K562 (cell line): ENCODE results near the gene CHL1. TPM values are rescaled to one million over a fixed set of nuclear protein-coding genes. Genes with fewer than 3 reads are reported as not detected.

Source experiments
- ATAC-seq: fragments of 200-7000 bp; cut with Tn5 transposase; 3 replicates; pipeline ENCODE4 v1.9.1; 2020; ENCODE audit warnings: moderate library complexity
- BruUV-seq: library from RNA; stranded (reverse); fragments of 400-500 nt; replicated peaks from 2 replicates; lab custom pipeline; 2021; lab: Mats Ljungman, UMichigan
- CTCF ChIA-PET: fragments of 300-600 bp; formaldehyde crosslinking; extraction: SDS; loops from one replicate; lab custom pipeline; 2021; ENCODE audit warnings: low intra/inter-chr PET ratio; lab: Yijun Ruan, JAX
- POLR2A ChIA-PET: fragments of 300-600, 350-650 bp; sonication (Branson Sonifier 250); formaldehyde crosslinking; extraction: SDS; loops from one replicate; lab custom pipeline; 2021; ENCODE audit warnings: antibody characterized with exemption, inconsistent platforms; lab: Yijun Ruan, JAX
- DNase-seq, 4 experiments: peaks; one replicate each; pipeline versions ENCODE4 v3.0.0 to v3.0.0-alpha.2; 2011 to 2018; ENCODE audit warnings: low spot score in 3 of 4, mixed read lengths in 3 of 4; ENCODE audit errors: extremely low read depth in 1 of 4
- FAIRE-seq: peaks from 2 replicates; lab custom pipeline; 2011; peaks lifted over from hg19 to GRCh38; lab: Jason Lieb, UNC
- H2AFZ ChIP-seq: 2 replicates; pipeline ENCODE4 v1.6.0; 2011; ENCODE audit warnings: low read depth, low read length, control low read depth, inconsistent platforms
- H3K27ac ChIP-seq: fragments of 200-600 bp; 3 replicates; pipeline ENCODE4 v1.8.0; 2011; ENCODE audit warnings: low read depth, mild to moderate bottlenecking, control low read depth, inconsistent platforms, low read length, moderate library complexity, mixed read lengths; ENCODE audit errors: extremely low read depth
- H3K27me3 ChIP-seq, 2 experiments: fragments of 300-600 bp in 1 of 2; 2 replicates in 1 of 2; 3 replicates in 1 of 2; pipeline versions ENCODE4 v1.6.0 to v1.8.0; 2011; ENCODE audit warnings: inconsistent platforms in 2 of 2, low read length in 2 of 2, mild to moderate bottlenecking in 1 of 2, mixed read lengths in 1 of 2, moderate library complexity in 1 of 2; ENCODE audit not compliant: control insufficient read depth in 2 of 2, insufficient read depth in 2 of 2
- H3K36me3 ChIP-seq: fragments of 300-600 bp; 3 replicates; pipeline ENCODE4 v1.8.0; 2011; ENCODE audit warnings: mild to moderate bottlenecking, low read length, inconsistent platforms; ENCODE audit not compliant: control insufficient read depth, insufficient read depth
- H3K4me1 ChIP-seq, 2 experiments: fragments of 200-600 bp in 1 of 2; replicated peaks in 1 of 2; 2 replicates in 1 of 2; 3 replicates in 1 of 2; pipeline versions ENCODE4 v1.5.1 to v1.8.0; 2011; ENCODE audit warnings: inconsistent platforms in 2 of 2, low read length in 2 of 2, mild to moderate bottlenecking in 1 of 2, mixed read lengths in 1 of 2, moderate library complexity in 1 of 2; ENCODE audit not compliant: control insufficient read depth in 2 of 2, insufficient read depth in 2 of 2
- H3K4me2 ChIP-seq: 2 replicates; pipeline ENCODE4 v1.6.1; 2011; ENCODE audit warnings: low read length, control low read depth, inconsistent platforms, mixed read lengths; ENCODE audit not compliant: insufficient read depth
- H3K4me3 ChIP-seq: fragments of 200-600 bp; sonication (generic), shearing (Covaris generic); 2 replicates; pipeline ENCODE4 v1.5.1; 2016; ENCODE audit warnings: control low read depth, inconsistent platforms
- H3K79me2 ChIP-seq: fragments of 200-600 bp; 3 replicates; pipeline ENCODE4 v1.8.0; 2011; ENCODE audit warnings: low read length, inconsistent platforms; ENCODE audit not compliant: control insufficient read depth, insufficient read depth
- H3K9ac ChIP-seq, 2 experiments: 2 replicates each; pipeline versions ENCODE4 v1.6.0 to v1.6.1; 2011; ENCODE audit warnings: low read depth in 2 of 2, low read length in 2 of 2, control low read depth in 1 of 2, inconsistent platforms in 1 of 2, mild to moderate bottlenecking in 1 of 2, mixed read lengths in 1 of 2; ENCODE audit not compliant: insufficient read depth in 1 of 2
- H3K9me1 ChIP-seq: one replicate; pipeline ENCODE4 v1.6.0; 2011; ENCODE audit warnings: inconsistent platforms, mild to moderate bottlenecking, low read length, moderate library complexity; ENCODE audit not compliant: control insufficient read depth, insufficient read depth
- H3K9me3 ChIP-seq: replicated peaks from 2 replicates; pipeline ENCODE4 v1.5.1; 2011; ENCODE audit warnings: low read depth, low read length, inconsistent platforms; ENCODE audit not compliant: control insufficient read depth, insufficient read depth
- H4K20me1 ChIP-seq: replicated peaks from 2 replicates; pipeline ENCODE4 v1.6.1; 2011; ENCODE audit warnings: low read length, inconsistent platforms, mixed read lengths; ENCODE audit not compliant: control insufficient read depth, insufficient read depth
- E2F1 ChIP-seq: sonication (generic); formaldehyde crosslinking; IDR thresholded peaks from 2 replicates; pipeline ENCODE4 v1.8.1; 2023; ENCODE audit warnings: mild to moderate bottlenecking, missing genetic modification reagents, moderate library complexity
- HNRNPH1 ChIP-seq: fragments of 200-400 bp; formaldehyde crosslinking; optimal IDR thresholded peaks from 2 replicates; pipeline ENCODE3; 2017; ENCODE audit warnings: low read depth, mild to moderate bottlenecking, low read length, moderate library complexity
- PCBP1 ChIP-seq: fragments of 200-400 bp; formaldehyde crosslinking; IDR thresholded peaks from 2 replicates; pipeline ENCODE4 v1.6.1; 2018; ENCODE audit warnings: mild to moderate bottlenecking, low read depth, low read length; ENCODE audit not compliant: poor library complexity, severe bottlenecking
- PHTF2 ChIP-seq: fragments of 250-450 bp; sonication (Bioruptor Pico); IDR thresholded peaks from 2 replicates; pipeline ENCODE4 v1.5.0; 2021; ENCODE audit warnings: mild to moderate bottlenecking
- RAD21 ChIP-seq, 2 experiments: fragments of 250-450 bp in 1 of 2; fragments of 450-650 bp in 1 of 2; sonication (Bioruptor Pico) in 1 of 2; formaldehyde crosslinking in 1 of 2; IDR thresholded peaks in 1 of 2; conservative IDR thresholded peaks in 1 of 2; 2 replicates each; pipeline versions ENCODE4 v1.4.0 to v1.8.0; 2020 to 2022; ENCODE audit warnings: mild to moderate bottlenecking in 2 of 2, moderate library complexity in 1 of 2
- SMAD3 ChIP-seq: fragments of 450-650 bp; formaldehyde crosslinking; conservative IDR thresholded peaks from 2 replicates; pipeline ENCODE4 v1.4.0; 2020; ENCODE audit warnings: mild to moderate bottlenecking
- ZNF584 ChIP-seq: fragments of 200-800 bp; sonication (Bioruptor generic); IDR thresholded peaks from 2 replicates; pipeline ENCODE4 v1.6.1; 2016; ENCODE audit warnings: low read depth, mild to moderate bottlenecking, missing genetic modification characterization, missing compliant biosample characterization
- ZNF644 ChIP-seq: fragments of 200-800 bp; sonication (Bioruptor generic); IDR thresholded peaks from 2 replicates; pipeline ENCODE4 v1.6.1; 2016; ENCODE audit warnings: low read depth, missing genetic modification characterization, missing compliant biosample characterization
- WGBS: fragments of 100-300 bp; shearing (Covaris generic); methylation state at CpG from one replicate; pipeline ENCODE4 v1.1.6; 2016; ENCODE audit warnings: low coverage, mixed read lengths; ENCODE audit not compliant: insufficient coverage; ENCODE audit errors: missing lambda C conversion rate; 5-methylcytosine and 5-hydroxymethylcytosine counted together
- in situ Hi-C: fragments of 300-500 bp; cut with MboI; formaldehyde crosslinking; loops from 4 replicates; pipeline ENCODE4 v1.15.0; 2018; ENCODE audit warnings: inconsistent platforms, mixed read lengths
- intact Hi-C: fragments of 100-400 bp; cut with micrococcal nuclease; formaldehyde crosslinking; loops from 2 replicates; pipeline ENCODE4 v1.14.2; 2022
- polyA plus RNA-seq, 8 experiments: library from polyadenylated mRNA; depleted of rRNA in 4 of 8; stranded (reverse) in 5 of 8; unstranded in 3 of 8; fragments of >200 nt; fragmentation: Nextera tagmentation in 2 of 8; fragmentation: Illumina TruSeq in 1 of 8; extraction: Ambion mirVana in 2 of 8; extraction: Trizol in 1 of 8; gene quantifications; 2 replicates each; pipeline versions ENCODE4 v1.2.1 to v1.2.3, GENCODE V29; 2011 to 2014; ENCODE audit warnings: inconsistent platforms in 1 of 8, missing spikeins in 1 of 8
- total RNA-seq, 7 experiments: library from RNA; depleted of rRNA in 6 of 7; stranded (reverse); fragments of >200 nt in 6 of 7; fragmentation: Illumina TruSeq in 2 of 7; extraction: Trizol in 2 of 7; gene quantifications; 2 replicates each; pipeline versions ENCODE4 v1.2.1 to v1.2.3, GENCODE V29; 2011 to 2021; ENCODE audit warnings: low replicate concordance in 1 of 7

Gene CHL1
- total and polyA plus RNA-seq, 9 of the 15 experiments (the other 6 are each of a cell fraction or from before 2014, with no cell fraction given), result 0.02 TPM; not detected in 8

DNA sequence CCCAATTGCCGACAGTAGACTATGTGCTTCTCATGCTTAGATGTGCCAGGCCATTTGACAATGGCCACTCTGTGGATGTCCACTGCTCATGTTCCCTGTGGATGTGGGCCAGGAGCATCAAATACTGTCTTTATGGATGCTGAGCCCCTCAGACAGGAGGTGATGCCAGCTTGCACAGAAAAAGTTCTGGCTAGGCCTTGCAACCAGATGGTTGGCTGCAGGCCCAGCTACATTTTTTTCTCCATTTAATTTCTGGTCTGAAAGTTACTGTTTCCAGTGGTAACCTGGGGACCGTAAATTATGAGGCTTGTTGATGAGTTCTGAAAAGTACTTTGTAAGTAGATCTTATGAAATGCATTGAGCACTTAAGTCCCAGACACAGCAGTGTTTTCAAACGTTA lies 228.5 kb downstream of the CHL1 start:
- Histone ChIP-seq H3K27me3 (no peaks in the 10 kb centered on the region), H3K79me2 (no peaks in the 10 kb centered on the region), H3K27ac (no peak overlapping the region), H3K4me1 (no peaks in the 10 kb centered on the region), H4K20me1 (no peaks in the 10 kb centered on the region), H3K4me2 (no peak overlapping the region), H3K4me3 (no peak overlapping the region), H3K9me1 (no peaks in the 10 kb centered on the region), H3K36me3 (no peaks in the 10 kb centered on the region), H3K9ac (no peak overlapping the region)
- ChIA-PET CTCF (no interaction called here), POLR2A (no interaction called here)
- FAIRE-seq, result no peak
- no TSS peak for BruUV-seq
- intact Hi-C loops (no loop called here), in situ Hi-C loops (no loop called here)
- WGBS, result 0% methylated on average over 3 of the region's 3 CpGs
- ATAC-seq, result no peak
- no peak for DNase-seq
- no peak for TF ChIP-seq SMAD3 (CRISPR knock-in tag)
- TF ChIP-seq PHTF2 (CRISPR knock-in tag), result no peak
- no peak for TF ChIP-seq HNRNPH1
- no peak for TF ChIP-seq PCBP1
- no peak for TF ChIP-seq ZNF584 (CRISPR knock-in tag)
- TF ChIP-seq E2F1 (CRISPR knock-in tag), result no peak
- no peak for TF ChIP-seq ZNF644
- no peak for TF ChIP-seq RAD21 (CRISPR knock-in tag; conservative IDR thresholded peaks at IDR 0.05 in 1 of 2, IDR thresholded peaks at IDR 0.05 in 1 of 2)
- TF ChIP-seq, all 486 proteins: peak for 0
- no peak overlapping the region for H2AFZ ChIP-seq
- no peaks in the 10 kb centered on the region; the same call in 1 of the 2 replicates for H3K9me3 ChIP-seq
